ENCODE results near the gene EPHB1. TPM values are rescaled to one million over a fixed set of nuclear protein-coding genes. Genes with fewer than 3 reads are reported as not detected.
"Not testable (repeated sequence)": the region's sequence is repeated elsewhere in the genome, so short reads cannot be mapped to it uniquely, and the experiment has no call there.

EPHB1 gene
- total RNA-seq, 1 donor from 2014 or later = 0.53 TPM

- intact Hi-C loops (cut with DNase I) = no loop called here
- H3K27me3 ChIP-seq = no peaks in the 10 kb centered on the region
- TF ChIP-seq CTCF (IDR thresholded peaks at IDR 0.05) = no peak
- no peak overlapping the region for H3K4me3 ChIP-seq
- no peak overlapping the region for H3K27ac ChIP-seq
- no peak for DNase-seq (ENCODE audit: low spot score in 2 of 2)
- no peaks in the 10 kb centered on the region for H3K4me1 ChIP-seq
- no peaks in the 10 kb centered on the region for H3K36me3 ChIP-seq
- H3K9me3 ChIP-seq = no peaks in the 10 kb centered on the region
These were observed 225.1 kb downstream of the EPHB1 start for GRCh38 chr3:135020181-135020580.

GRCh38 chr3:135023996-135024658 is 229.1 kb downstream of the EPHB1 start:
- no peak for DNase-seq (ENCODE audit: low spot score in 2 of 2)
- Histone ChIP-seq H3K4me1 (no peaks in the 10 kb centered on the region), H3K27me3 (no peaks in the 10 kb centered on the region), H3K4me3 (no peak overlapping the region), H3K36me3 (no peaks in the 10 kb centered on the region), H3K9me3 (no peaks in the 10 kb centered on the region), H3K27ac (no peak overlapping the region)
- intact Hi-C loops (cut with DNase I) = no loop called here
- TF ChIP-seq CTCF (IDR thresholded peaks at IDR 0.05) = no peak

- H3K4me3 ChIP-seq; H3K9me3 ChIP-seq; H3K4me1 ChIP-seq; H3K27me3 ChIP-seq; H3K36me3 ChIP-seq; H3K27ac ChIP-seq; intact Hi-C loops (cut with DNase I): not testable (repeated sequence)
- peak in 1 of 2 donors; percentile 13 for DNase-seq (ENCODE audit: low spot score in 2 of 2)
These were observed 235.9 kb downstream of the EPHB1 start for GRCh38 chr3:135030768-135031615.

- H3K36me3 ChIP-seq = no peaks in the 10 kb centered on the region
- TF ChIP-seq CTCF (IDR thresholded peaks at IDR 0.05) = no peak
- no peaks in the 10 kb centered on the region for H3K27me3 ChIP-seq
- intact Hi-C loops (cut with DNase I) = no loop called here
- no peak for DNase-seq (ENCODE audit: low spot score in 2 of 2)
- no peaks in the 10 kb centered on the region for H3K4me1 ChIP-seq
- no peak overlapping the region for H3K27ac ChIP-seq
- no peak overlapping the region for H3K4me3 ChIP-seq
- no peaks in the 10 kb centered on the region for H3K9me3 ChIP-seq
These were observed 238.7 kb downstream of the EPHB1 start for GRCh38 chr3:135033737-135034136.

GRCh38 chr3:135034291-135034768 is 239.3 kb downstream of the EPHB1 start:
- no peak for TF ChIP-seq CTCF (IDR thresholded peaks at IDR 0.05)
- Histone ChIP-seq H3K4me1 (no peaks in the 10 kb centered on the region), H3K9me3 (no peaks in the 10 kb centered on the region), H3K4me3 (no peak overlapping the region), H3K36me3 (no peaks in the 10 kb centered on the region), H3K27me3 (no peaks in the 10 kb centered on the region), H3K27ac (no peak overlapping the region)
- intact Hi-C loops (cut with DNase I) = no loop called here
- peak in 1 of 2 donors; percentile 50 for DNase-seq (ENCODE audit: low spot score in 2 of 2)

- intact Hi-C loops (cut with DNase I) = no loop called here
- Histone ChIP-seq H3K9me3 (no peaks in the 10 kb centered on the region), H3K27ac (no peak overlapping the region), H3K4me3 (no peak overlapping the region), H3K27me3 (no peaks in the 10 kb centered on the region), H3K36me3 (no peaks in the 10 kb centered on the region), H3K4me1 (no peaks in the 10 kb centered on the region)
- DNase-seq (ENCODE audit: low spot score in 2 of 2) = peak in 1 of 2 donors; percentile 19
- TF ChIP-seq CTCF (IDR thresholded peaks at IDR 0.05) = no peak
These were observed 239.9 kb downstream of the EPHB1 start for GRCh38 chr3:135034891-135035440.

Data from ascending aorta (tissue), 2 donors.